ENCODE data around the gene PTPRM.
A peak's percentile ranks its signal among the peaks of the same experiment; 100 is the strongest.

PTPRM gene

GRCh38 chr18:7760967-7761948 lies 194.1 kb downstream of the PTPRM start:
- no peak overlapping the region for H3K4me3 ChIP-seq (ENCODE audit: low read depth, low read length)
- peak; percentile 94 for DNase-seq (ENCODE audit: low read depth)
- TF ChIP-seq CTCF (conservative IDR thresholded peaks at IDR 0.05; ENCODE audit: low read depth, low read length), result no peak

GRCh38 chr18:7764405-7764804 lies 197.3 kb downstream of the PTPRM start:
- no peak for DNase-seq (ENCODE audit: low read depth)
- TF ChIP-seq CTCF (conservative IDR thresholded peaks at IDR 0.05; ENCODE audit: low read depth, low read length), result no peak
- H3K4me3 ChIP-seq (ENCODE audit: low read depth, low read length), result no peak overlapping the region

GRCh38 chr18:7766346-7766745 lies 199.2 kb downstream of the PTPRM start:
- DNase-seq (ENCODE audit: low read depth), result no peak
- no peak overlapping the region for H3K4me3 ChIP-seq (ENCODE audit: low read depth, low read length)
- no peak for TF ChIP-seq CTCF (conservative IDR thresholded peaks at IDR 0.05; ENCODE audit: low read depth, low read length)

DNA sequence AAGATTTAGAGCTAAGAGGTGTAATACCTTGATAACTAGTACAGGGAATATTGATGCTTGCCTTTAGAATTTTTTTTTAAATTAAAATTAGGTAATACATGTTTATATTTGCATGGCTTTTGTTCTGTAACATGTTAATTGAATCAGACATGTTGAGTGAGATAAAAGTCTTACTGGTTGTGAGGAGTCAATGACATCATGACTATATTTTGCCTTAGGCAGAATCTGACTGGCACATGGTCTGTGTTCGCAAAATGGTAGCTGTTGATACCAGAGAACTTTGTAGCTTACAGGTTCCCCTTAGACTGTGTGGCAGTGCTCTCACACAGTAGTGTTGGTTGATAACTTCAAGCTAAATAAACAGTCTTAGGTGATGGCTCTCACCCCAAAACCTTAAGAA lies 199.7 kb downstream of the PTPRM start:
- DNase-seq (ENCODE audit: low read depth), result no peak
- H3K4me3 ChIP-seq (ENCODE audit: low read depth, low read length), result no peak overlapping the region
- TF ChIP-seq CTCF (conservative IDR thresholded peaks at IDR 0.05; ENCODE audit: low read depth, low read length), result no peak

GRCh38 chr18:7770908-7771307 lies 203.8 kb downstream of the PTPRM start:
- no peak for TF ChIP-seq CTCF (conservative IDR thresholded peaks at IDR 0.05; ENCODE audit: low read depth, low read length)
- no peak overlapping the region for H3K4me3 ChIP-seq (ENCODE audit: low read depth, low read length)
- DNase-seq (ENCODE audit: low read depth), result no peak

DNA sequence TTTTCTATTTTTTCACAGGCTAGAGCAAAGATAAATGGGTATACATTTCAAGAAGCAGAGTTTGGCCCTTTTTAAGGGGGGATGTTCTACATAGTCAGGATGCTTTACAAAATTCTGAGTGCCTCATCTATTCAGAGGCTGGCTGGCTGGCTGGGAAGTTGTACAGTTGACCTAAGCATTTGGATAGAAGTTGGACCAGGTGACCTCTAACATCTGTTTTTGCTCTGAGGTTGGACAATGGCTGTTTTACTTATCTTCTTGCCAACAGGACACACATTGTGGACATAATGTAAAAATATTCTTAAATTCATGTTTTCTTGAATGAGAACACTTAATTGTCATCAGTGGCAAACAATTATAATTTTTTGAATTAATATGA lies 205.4 kb downstream of the PTPRM start:
- H3K4me3 ChIP-seq (ENCODE audit: low read depth, low read length), result no peak overlapping the region
- TF ChIP-seq CTCF (conservative IDR thresholded peaks at IDR 0.05; ENCODE audit: low read depth, low read length), result no peak
- DNase-seq (ENCODE audit: low read depth), result no peak

GRCh38 chr18:7772951-7773350 lies 205.8 kb downstream of the PTPRM start:
- no peak overlapping the region for H3K4me3 ChIP-seq (ENCODE audit: low read depth, low read length)
- TF ChIP-seq CTCF (conservative IDR thresholded peaks at IDR 0.05; ENCODE audit: low read depth, low read length), result no peak
- no peak for DNase-seq (ENCODE audit: low read depth)

Data from choroid plexus epithelial cell (primary cell).